ENCODE results near the gene IGSF10.

Gene IGSF10

DNA sequence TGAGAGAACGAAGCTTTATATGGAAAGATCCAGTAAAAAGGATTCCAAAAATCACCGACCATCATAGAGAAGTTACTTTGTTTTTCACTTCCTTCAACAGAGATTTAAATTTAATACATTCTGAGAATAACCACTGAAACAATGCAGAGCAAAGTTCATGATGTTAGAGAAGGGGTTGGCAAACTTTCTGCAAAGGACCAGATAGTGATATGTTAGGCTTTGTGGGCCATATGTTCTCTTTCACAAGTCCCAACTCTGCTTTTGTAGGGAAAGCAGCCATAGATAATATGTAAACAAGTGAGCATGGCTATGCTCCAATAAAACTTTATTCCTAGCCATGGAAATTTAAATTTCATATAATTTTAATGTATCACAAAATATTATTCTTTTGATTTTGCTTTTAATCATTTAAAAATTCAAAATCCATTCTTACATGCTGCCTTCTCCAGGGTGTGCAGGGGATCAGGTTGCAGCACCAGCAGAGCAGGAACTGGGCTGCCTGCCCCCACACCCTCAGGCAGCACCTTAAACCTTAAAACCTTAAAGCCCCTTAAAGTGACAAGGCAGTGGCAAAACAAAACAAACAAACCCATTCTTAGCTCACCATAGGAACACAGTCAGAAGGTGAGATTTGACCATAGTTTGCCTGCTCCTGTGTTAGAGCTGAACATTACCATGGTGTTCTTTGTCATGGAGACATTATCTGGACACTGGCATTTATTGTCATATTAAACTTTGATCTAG lies 16.9 kb upstream of the IGSF10 start:
- TF ChIP-seq GATA2 (IDR thresholded peaks at IDR 0.05; ENCODE audit: low read depth, low read length) (no peak), GATA3 (IDR thresholded peaks at IDR 0.05; ENCODE audit: low read depth, low read length) (no peak)

DNA sequence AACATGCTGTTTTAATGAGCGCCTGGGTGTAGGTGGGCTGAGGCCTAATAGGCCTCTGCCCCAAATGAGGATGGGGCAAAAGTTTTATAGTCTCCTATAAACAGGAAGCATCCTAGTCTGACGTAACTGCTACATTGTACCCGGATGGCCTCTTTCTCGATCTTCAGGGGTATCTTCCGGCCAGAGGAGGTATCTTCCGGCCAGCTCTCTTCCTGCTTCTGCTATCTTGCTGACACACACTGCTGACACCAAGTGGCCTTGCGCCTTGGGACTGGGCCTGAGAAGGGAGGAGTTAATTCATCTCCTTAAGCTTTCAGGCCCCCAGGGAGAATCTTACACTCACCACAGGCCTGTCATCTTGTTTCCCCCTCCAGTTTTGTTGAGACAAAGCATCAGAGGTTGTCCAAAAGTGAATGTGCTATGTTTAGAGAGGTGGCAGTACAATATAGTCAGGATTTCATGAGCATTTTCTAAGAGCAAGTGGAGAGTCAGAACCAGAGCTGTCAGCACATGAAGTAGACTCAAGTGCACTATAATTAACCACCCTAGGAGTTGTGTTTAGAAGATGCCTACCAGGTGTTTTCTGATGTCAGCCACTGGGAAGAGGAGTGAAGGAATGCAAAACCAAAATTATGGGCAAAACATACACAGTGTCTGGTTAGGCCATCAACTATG lies 15.6 kb upstream of the IGSF10 start:
- no peak for TF ChIP-seq GATA2 (IDR thresholded peaks at IDR 0.05; ENCODE audit: low read depth, low read length)
- TF ChIP-seq GATA3 (IDR thresholded peaks at IDR 0.05; ENCODE audit: low read depth, low read length) = no peak

DNA sequence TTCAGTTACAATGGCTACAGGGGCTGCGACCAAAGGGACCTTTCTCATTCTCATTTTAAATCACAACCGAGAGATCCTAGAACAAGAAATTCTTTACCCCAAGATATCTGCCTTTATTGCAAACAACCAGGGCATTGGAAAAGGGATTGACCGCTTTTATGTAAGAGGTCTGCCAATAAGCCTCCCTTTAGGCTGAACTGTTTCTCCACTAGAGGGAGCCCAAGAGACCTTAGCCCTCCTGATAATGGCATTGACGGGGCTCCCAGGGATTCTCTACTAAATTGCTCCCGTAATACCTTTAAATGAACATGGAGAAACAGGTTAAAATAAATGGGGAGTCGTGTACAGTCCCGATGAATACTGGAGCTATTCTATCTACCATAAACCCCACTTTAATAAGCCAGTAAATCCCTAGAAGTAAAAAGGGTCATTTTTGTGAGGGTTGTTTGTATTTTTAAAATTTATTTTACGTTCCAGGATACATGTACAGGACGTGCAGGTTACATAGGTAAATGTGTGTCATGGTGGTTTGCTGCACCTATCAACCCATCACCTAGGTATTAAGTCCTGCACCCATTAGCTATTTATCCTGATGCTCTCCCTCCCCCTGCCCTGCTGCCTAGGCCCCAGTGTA lies 7.5 kb upstream of the IGSF10 start:
- no peak for TF ChIP-seq GATA2 (IDR thresholded peaks at IDR 0.05; ENCODE audit: low read depth, low read length)
- no peak for TF ChIP-seq GATA3 (IDR thresholded peaks at IDR 0.05; ENCODE audit: low read depth, low read length)

DNA sequence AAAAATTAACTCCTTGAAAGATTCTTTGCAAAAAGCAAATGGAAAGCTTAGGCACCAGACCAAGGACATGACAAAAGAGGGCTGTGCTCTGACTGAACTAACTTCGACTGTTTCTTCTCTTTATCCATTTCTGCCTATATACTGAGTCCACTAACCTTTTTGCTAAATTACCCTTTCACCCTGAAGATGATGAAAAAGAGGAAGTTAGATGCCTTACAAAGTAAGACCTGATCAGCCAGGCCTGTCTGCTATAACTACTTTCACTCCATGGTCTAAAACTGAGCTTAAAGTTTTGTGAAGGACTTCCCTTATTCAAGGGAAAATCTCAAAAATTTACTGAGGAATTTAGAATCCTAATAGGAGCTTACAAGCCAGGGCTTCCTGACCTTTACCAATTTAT lies 6.2 kb upstream of the IGSF10 start:
- no peak for TF ChIP-seq GATA2 (IDR thresholded peaks at IDR 0.05; ENCODE audit: low read depth, low read length)
- TF ChIP-seq GATA3 (IDR thresholded peaks at IDR 0.05; ENCODE audit: low read depth, low read length) = no peak

DNA sequence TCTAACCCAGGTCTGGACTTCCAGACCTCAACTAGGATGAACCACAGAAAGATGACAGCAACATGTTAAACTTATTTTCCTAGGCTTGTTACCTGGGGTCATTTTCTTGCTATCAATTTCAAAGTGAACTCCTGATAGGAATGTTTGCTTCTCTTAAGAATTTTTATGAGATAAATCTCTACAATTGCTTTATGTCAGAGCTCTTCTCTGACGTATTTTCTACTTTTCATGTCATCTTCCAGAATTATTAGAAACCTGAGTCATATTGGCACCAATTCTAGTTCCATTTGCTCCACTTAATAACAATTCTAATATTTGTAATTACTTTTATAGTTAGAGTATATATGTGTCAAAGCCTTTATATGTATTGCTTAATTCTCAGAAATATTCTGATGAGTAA lies 2.1 kb upstream of the IGSF10 start:
- no peak for TF ChIP-seq GATA3 (IDR thresholded peaks at IDR 0.05; ENCODE audit: low read depth, low read length)
- no peak for TF ChIP-seq GATA2 (IDR thresholded peaks at IDR 0.05; ENCODE audit: low read depth, low read length)

DNA sequence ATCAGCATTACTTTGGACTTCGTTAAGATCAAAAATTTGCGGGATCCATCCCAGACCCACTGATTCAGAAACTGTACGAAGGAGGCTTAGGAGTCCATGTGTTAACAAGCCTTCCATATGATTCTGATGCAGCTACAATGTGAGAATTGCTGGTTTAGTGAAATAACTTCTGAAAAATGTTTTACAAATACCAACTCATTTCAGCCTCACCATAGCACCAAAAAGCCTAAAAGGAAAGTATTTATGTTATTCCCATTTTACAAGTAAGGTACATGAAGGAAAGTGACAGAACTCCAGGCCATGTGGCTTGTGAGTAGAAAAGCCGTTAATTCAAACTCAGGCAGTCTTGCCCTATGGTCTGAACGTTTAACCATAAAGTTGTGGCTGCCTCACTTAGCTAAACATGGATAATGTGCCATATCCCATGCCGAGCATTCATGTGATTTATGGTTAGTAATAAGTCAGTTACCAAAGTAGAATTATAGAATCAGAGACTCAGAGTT lies 1.5 kb upstream of the IGSF10 start:
- no peak for TF ChIP-seq GATA2 (IDR thresholded peaks at IDR 0.05; ENCODE audit: low read depth, low read length)
- no peak for TF ChIP-seq GATA3 (IDR thresholded peaks at IDR 0.05; ENCODE audit: low read depth, low read length)

DNA sequence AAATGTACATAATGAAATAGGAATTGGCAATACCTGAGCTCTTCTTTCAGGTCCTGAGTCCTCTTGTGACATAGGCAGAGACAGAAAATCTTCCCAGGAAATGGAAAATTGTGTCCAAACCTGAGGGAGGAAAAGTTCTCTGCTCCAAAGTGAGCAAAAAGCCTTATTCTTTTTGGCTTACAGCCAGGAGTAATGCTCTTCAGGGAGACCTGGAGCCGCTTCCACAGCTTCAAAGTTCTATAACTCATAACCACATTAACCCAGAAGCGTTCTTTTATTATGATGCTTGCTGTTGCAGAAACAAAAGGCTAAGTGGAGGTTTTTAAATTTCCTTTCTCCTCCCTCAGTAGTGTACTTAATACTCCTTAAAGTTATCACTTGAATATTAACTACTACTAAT lies 633 bp downstream of the IGSF10 start:
- no peak for TF ChIP-seq GATA3 (IDR thresholded peaks at IDR 0.05; ENCODE audit: low read depth, low read length)
- no peak for TF ChIP-seq GATA2 (IDR thresholded peaks at IDR 0.05; ENCODE audit: low read depth, low read length)

DNA sequence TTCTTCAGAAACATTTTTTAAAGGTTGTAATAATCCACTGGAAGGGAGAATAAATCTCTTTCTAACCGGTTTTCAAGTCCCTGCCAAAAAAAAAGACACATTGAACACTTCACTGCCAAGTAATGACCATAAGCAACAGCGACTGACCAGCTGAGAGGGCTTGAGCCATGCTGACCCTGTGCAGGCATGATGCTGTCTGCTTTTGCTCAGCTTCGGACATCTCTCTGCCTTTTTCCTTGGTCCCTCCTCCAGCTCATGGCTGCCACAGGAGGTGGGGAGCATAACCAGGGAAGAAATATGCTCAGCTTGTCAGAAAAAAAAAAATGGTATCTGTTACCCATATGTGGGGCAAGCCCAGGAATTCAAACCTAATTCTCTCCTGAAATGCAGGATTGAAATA lies 1.5 kb downstream of the IGSF10 start:
- TF ChIP-seq GATA3 (IDR thresholded peaks at IDR 0.05; ENCODE audit: low read depth, low read length) (no peak), GATA2 (IDR thresholded peaks at IDR 0.05; ENCODE audit: low read depth, low read length) (no peak)

DNA sequence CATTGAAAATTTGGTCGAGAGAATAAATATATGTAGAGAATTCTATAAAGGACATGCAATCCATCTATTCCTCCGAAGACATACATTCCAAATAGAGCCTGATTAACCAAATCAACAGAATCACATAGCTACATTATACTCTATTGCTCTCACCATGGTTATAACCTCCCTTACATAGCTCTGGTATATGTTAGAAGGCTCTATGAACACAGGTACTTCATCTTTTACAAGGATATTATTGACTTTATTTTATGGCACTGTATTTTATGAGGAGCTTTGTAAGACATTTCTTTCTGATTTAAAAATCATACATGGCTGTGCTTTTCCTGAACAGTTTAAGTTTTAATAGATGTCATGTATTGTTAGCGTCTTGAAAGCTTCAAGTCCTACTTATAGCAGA lies 4.8 kb downstream of the IGSF10 start:
- TF ChIP-seq GATA3 (IDR thresholded peaks at IDR 0.05; ENCODE audit: low read depth, low read length) (no peak), GATA2 (IDR thresholded peaks at IDR 0.05; ENCODE audit: low read depth, low read length) (no peak)

DNA sequence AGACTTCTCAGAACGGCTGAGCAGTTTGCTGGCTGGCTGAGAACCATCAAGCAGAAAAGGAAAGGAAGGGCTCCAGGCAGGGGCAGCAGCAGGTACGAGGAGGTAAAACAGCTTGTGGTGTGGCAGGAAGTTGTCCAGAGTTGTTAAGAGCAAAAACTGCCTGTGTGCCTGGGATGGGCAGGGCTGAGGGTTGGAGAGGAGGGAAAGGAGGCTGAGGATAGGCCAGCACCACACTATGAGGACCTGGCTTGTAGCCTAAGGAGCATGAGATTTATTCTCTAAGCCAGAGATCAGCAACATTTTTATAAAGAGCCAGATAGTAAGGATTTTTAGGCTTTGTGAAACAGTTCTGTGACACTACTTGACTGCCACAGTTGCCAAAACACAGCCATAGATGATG lies 8.0 kb downstream of the IGSF10 start:
- TF ChIP-seq GATA3 (IDR thresholded peaks at IDR 0.05; ENCODE audit: low read depth, low read length) (no peak), GATA2 (IDR thresholded peaks at IDR 0.05; ENCODE audit: low read depth, low read length) (no peak)

DNA sequence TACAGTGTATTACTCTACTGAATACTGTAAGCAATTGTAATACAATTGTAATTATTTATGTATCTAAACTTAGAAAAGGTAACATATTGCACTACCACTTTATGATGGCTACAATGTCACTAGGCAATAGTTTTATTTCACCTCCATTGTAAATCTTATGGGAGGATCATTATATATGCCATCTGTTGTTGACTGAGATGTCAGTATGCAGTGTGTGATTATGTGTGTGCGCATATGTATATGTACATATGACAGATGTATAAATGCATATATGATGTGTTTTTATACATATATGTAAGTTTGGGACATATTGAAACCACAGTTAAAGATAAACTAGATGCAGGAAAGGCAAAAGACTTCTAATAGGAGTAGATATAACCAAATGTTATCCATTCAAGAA lies 8.5 kb downstream of the IGSF10 start:
- no peak for TF ChIP-seq GATA2 (IDR thresholded peaks at IDR 0.05; ENCODE audit: low read depth, low read length)
- TF ChIP-seq GATA3 (IDR thresholded peaks at IDR 0.05; ENCODE audit: low read depth, low read length) = no peak

DNA sequence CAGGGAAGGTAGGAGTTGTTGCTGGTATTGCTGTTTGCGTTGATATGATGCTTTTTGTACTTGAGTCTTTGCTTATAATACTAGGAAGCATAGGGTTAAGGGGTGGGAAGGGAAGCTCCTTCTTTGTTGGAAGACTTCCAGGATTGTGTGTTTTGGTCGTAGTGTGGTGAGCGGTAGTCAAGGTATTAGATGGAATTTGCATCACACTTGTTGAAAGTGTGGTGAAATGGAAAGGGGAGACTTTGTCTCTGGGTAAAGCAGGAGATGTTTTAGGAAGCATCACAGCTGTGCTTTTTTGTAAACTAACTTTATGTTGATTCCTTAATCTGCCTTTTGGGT lies 14.9 kb downstream of the IGSF10 start:
- TF ChIP-seq GATA2 (IDR thresholded peaks at IDR 0.05; ENCODE audit: low read depth, low read length) = no peak
- TF ChIP-seq GATA3 (IDR thresholded peaks at IDR 0.05; ENCODE audit: low read depth, low read length) = no peak

DNA sequence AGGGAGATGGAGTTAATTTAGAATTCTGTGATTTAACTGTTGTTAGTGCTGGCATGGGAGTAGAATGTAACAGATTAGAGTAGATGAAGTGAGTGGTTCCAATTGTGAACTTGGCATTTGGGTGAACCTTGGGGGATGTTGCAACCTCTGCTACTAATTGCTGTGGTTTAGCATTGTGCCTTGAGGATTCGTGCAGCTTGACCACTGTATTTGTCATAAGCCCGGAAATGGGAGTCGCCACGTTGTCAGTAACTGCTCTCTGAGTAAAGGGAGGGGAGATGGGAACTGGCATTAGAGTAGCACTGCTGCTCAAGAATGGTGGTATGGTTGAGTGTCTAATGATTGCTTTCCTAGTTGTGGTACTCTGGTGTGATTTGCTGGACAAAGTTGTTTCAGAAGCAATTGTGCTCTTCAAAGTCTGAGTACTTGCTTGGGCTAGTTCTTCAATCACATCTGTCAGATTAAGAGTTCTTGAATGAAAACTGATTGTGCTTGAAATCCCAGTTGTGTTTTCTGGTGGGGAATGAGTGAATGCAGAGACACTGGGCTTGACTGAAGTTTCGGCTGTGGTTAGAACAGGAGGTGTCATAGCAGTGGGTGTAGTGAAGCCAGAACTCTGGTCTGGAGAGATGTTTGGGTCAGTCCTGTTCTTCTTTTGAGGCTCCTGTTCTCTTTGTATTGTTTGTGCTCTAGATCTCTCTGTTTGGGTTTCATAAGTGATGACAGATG lies 15.4 kb downstream of the IGSF10 start:
- TF ChIP-seq GATA2 (IDR thresholded peaks at IDR 0.05; ENCODE audit: low read depth, low read length) (no peak), GATA3 (IDR thresholded peaks at IDR 0.05; ENCODE audit: low read depth, low read length) (no peak)

DNA sequence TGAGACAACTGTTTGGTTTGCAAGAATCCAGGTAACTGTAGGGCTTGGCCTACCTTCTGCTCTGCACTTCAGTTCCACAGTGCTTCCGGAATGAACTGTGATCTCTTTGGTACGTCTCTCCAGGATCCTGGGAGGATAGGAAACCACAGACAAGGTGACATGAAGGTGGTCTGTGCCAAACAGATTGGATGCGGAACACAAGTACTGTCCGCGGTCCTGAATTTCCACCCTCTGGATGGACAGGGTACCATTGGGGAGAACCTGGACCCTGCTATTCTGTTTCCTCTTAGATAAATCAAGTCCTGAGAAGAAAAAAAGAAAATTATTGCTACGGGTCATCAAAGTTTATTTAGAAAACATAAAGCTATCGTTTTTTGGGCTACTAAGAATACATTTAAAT lies 17.3 kb downstream of the IGSF10 start:
- TF ChIP-seq GATA2 (IDR thresholded peaks at IDR 0.05; ENCODE audit: low read depth, low read length) (no peak), GATA3 (IDR thresholded peaks at IDR 0.05; ENCODE audit: low read depth, low read length) (no peak)
